HepG2 (cell line): Measurements from ENCODE around the gene FRMD4A. TPM values are rescaled to one million over a fixed set of nuclear protein-coding genes. Genes with fewer than 3 reads are reported as not detected.

Experiments used
- CEBPZ ChIP-seq: IDR thresholded peaks from 2 replicates; pipeline ENCODE4 v1.6.1; 2012; ENCODE audit warnings: low read length, improper control_type of control experiment
- CTCF ChIP-seq: sonication (generic); formaldehyde crosslinking; IDR thresholded peaks from 2 replicates; pipeline ENCODE4 v1.5.0; 2020; ENCODE audit warnings: mild to moderate bottlenecking, missing genetic modification reagents, moderate library complexity
- FOXK1 ChIP-seq: sonication (generic); formaldehyde crosslinking; IDR thresholded peaks from 2 replicates; pipeline ENCODE4 v1.4.0; 2020; ENCODE audit warnings: low read depth, missing genetic modification reagents, borderline replicate concordance
- GLMP ChIP-seq: sonication (generic); formaldehyde crosslinking; IDR thresholded peaks from 2 replicates; pipeline ENCODE4 v1.9.0; 2021; ENCODE audit warnings: missing genetic modification reagents, mild to moderate bottlenecking, borderline replicate concordance
- SAFB2 ChIP-seq: sonication (generic); formaldehyde crosslinking; IDR thresholded peaks from 2 replicates; pipeline ENCODE4 v1.5.1; 2020; ENCODE audit warnings: missing genetic modification reagents, low read depth, mild to moderate bottlenecking, borderline replicate concordance
- SIX4 ChIP-seq: sonication (generic); formaldehyde crosslinking; IDR thresholded peaks from 2 replicates; pipeline ENCODE4 v1.4.0; 2020; ENCODE audit warnings: missing genetic modification reagents
- SMC3 ChIP-seq: IDR thresholded peaks from 2 replicates; pipeline ENCODE4 v1.6.1; 2011; ENCODE audit warnings: low read length, improper control_type of control experiment
- SSRP1 ChIP-seq: IDR thresholded peaks from 2 replicates; pipeline ENCODE4 v1.6.1; 2016; ENCODE audit warnings: control low read depth
- ZBTB21 ChIP-seq: sonication (generic); formaldehyde crosslinking; IDR thresholded peaks from 2 replicates; pipeline ENCODE4 v1.4.0; 2020; ENCODE audit warnings: missing genetic modification reagents
- ZNF251 ChIP-seq: sonication (generic); formaldehyde crosslinking; IDR thresholded peaks from 2 replicates; pipeline ENCODE4 v1.9.0; 2021; ENCODE audit warnings: mild to moderate bottlenecking, missing genetic modification reagents
- ZNF546 ChIP-seq: sonication (generic); formaldehyde crosslinking; conservative IDR thresholded peaks from 2 replicates; pipeline ENCODE4 v1.8.1; 2023; ENCODE audit warnings: mild to moderate bottlenecking, missing genetic modification reagents
- ZNF644 ChIP-seq: IDR thresholded peaks from 2 replicates; pipeline ENCODE4 v1.6.1; 2016; ENCODE audit warnings: low read depth
- ZNF775 ChIP-seq: sonication (generic); formaldehyde crosslinking; IDR thresholded peaks from 2 replicates; pipeline ENCODE4 v1.4.0; 2020; ENCODE audit warnings: missing genetic modification reagents, mild to moderate bottlenecking, moderate library complexity, borderline replicate concordance
- polyA plus RNA-seq, 8 experiments: library from polyadenylated mRNA; depleted of rRNA in 3 of 8; stranded (reverse) in 7 of 8; unstranded in 1 of 8; fragments of >200 nt; fragmentation: Illumina TruSeq in 4 of 8; extraction: Trizol in 4 of 8; gene quantifications; 2 replicates each; pipeline versions ENCODE4 v1.2.1 to v1.2.3, GENCODE V29; 2011 to 2016; ENCODE audit warnings: low read depth in 4 of 8, missing spikeins in 1 of 8, mixed read lengths in 1 of 8; ENCODE audit not compliant: insufficient read depth in 1 of 8
- total RNA-seq, 5 experiments: library from RNA; depleted of rRNA; stranded (reverse); fragments of >200 nt; fragmentation: Illumina TruSeq; extraction: Trizol; gene quantifications; 2 replicates each; pipeline ENCODE4 v1.2.3, GENCODE V29; 2016; ENCODE audit warnings: low read depth in 1 of 5

The FRMD4A gene
- total and polyA plus RNA-seq, 2 of the 13 experiments (the other 11 are each of a cell fraction or from before 2014, with no cell fraction given): 0.09 to 0.26 TPM

DNA sequence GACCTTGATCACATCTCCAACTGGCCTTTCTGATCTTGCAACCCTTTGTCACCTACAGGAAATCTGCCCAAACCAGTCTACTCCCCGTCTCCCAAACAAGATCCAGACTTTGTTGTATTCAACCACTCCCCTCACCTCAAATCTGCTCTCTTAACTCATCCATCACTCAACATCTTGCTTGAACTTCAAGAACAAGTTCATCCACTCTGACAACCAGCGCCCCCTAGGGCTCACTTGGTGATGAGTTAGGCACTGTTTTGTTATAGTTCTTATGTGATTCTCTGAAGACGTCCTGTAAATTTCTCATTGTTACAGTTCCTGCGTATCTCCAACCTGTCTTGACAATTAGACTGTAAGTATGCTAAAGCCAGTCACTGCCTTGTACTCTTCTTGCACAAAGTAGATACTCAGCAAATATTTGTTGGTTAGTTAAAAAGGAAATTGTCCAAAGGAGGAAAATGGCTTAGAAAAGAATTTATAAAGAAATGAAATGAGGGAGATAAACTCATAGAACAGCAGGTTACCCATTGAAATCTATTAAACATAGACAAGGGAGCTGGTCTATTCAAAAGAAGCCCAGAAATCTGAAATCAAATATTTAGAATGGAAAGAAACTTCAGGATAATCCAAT lies 5.3 kb downstream of the FRMD4A start (continued):
- TF ChIP-seq CTCF (CRISPR knock-in tag): peak; percentile 45
- no peak for TF ChIP-seq SAFB2
- no peak for TF ChIP-seq GLMP (CRISPR knock-in tag)
- peak; percentile 12; the same call in 1 of the 2 replicates for TF ChIP-seq SMC3
- TF ChIP-seq ZNF251 (CRISPR knock-in tag): no peak
- no peak for TF ChIP-seq CEBPZ
- no peak for TF ChIP-seq FOXK1 (CRISPR knock-in tag)
- no peak for TF ChIP-seq ZNF644
- no peak for TF ChIP-seq ZNF546 (CRISPR knock-in tag)
- no peak for TF ChIP-seq ZNF775
- TF ChIP-seq SSRP1 (CRISPR knock-in tag): no peak
- TF ChIP-seq SIX4 (CRISPR knock-in tag): no peak
- no peak for TF ChIP-seq ZBTB21 (CRISPR knock-in tag)
- TF ChIP-seq, all 625 proteins: peak for 3
